ENCODE data around the gene PHAF1.

DNA sequence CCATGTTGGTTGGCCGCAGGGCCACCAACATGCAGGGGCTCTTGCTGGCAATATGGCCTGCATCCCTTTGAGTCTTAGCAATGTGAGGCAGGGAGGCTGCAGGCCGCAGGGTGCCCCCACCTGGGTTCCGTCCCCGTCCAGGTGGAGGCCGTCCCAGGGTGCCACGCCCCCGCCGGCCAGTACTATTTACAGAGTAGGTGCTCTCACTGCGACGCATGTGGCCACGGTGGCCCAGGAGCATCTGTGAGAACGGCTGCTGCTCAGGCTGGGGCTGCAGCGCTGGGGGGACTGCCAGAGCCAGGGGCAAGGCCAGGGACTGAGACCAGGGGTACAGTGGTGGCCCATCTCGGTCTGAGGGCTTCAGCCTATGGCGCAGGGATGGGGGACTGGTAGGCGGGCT lies 70.4 kb downstream of the PHAF1 start:
- TF ChIP-seq, protein P1, sequence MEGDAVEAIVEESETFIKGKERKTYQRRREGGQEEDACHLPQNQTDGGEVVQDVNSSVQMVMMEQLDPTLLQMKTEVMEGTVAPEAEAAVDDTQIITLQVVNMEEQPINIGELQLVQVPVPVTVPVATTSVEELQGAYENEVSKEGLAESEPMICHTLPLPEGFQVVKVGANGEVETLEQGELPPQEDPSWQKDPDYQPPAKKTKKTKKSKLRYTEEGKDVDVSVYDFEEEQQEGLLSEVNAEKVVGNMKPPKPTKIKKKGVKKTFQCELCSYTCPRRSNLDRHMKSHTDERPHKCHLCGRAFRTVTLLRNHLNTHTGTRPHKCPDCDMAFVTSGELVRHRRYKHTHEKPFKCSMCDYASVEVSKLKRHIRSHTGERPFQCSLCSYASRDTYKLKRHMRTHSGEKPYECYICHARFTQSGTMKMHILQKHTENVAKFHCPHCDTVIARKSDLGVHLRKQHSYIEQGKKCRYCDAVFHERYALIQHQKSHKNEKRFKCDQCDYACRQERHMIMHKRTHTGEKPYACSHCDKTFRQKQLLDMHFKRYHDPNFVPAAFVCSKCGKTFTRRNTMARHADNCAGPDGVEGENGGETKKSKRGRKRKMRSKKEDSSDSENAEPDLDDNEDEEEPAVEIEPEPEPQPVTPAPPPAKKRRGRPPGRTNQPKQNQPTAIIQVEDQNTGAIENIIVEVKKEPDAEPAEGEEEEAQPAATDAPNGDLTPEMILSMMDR (IDR thresholded peaks at IDR 0.05) = no peak
- TF ChIP-seq POLR2AphosphoS5 (IDR thresholded peaks at IDR 0.05; ENCODE audit: low read depth, low read length) = no peak
- TF ChIP-seq SIN3A (IDR thresholded peaks at IDR 0.05; ENCODE audit: borderline replicate concordance, insufficient read depth, low read depth, low read length) = no peak
- TF ChIP-seq, protein P2, sequence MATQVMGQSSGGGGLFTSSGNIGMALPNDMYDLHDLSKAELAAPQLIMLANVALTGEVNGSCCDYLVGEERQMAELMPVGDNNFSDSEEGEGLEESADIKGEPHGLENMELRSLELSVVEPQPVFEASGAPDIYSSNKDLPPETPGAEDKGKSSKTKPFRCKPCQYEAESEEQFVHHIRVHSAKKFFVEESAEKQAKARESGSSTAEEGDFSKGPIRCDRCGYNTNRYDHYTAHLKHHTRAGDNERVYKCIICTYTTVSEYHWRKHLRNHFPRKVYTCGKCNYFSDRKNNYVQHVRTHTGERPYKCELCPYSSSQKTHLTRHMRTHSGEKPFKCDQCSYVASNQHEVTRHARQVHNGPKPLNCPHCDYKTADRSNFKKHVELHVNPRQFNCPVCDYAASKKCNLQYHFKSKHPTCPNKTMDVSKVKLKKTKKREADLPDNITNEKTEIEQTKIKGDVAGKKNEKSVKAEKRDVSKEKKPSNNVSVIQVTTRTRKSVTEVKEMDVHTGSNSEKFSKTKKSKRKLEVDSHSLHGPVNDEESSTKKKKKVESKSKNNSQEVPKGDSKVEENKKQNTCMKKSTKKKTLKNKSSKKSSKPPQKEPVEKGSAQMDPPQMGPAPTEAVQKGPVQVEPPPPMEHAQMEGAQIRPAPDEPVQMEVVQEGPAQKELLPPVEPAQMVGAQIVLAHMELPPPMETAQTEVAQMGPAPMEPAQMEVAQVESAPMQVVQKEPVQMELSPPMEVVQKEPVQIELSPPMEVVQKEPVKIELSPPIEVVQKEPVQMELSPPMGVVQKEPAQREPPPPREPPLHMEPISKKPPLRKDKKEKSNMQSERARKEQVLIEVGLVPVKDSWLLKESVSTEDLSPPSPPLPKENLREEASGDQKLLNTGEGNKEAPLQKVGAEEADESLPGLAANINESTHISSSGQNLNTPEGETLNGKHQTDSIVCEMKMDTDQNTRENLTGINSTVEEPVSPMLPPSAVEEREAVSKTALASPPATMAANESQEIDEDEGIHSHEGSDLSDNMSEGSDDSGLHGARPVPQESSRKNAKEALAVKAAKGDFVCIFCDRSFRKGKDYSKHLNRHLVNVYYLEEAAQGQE (IDR thresholded peaks at IDR 0.05; ENCODE audit: insufficient read depth in 1 of 2, low read depth in 2 of 2, low read length in 1 of 2) = no peak

All from Panc1 (cell line).